GM10266 (cell line): ENCODE data around the gene WLS.

Source experiments
- DNase-seq: peaks from one replicate; pipeline ENCODE4 v3.0.0; 2012; ENCODE audit errors: extremely low spot score
- CTCF ChIP-seq: IDR thresholded peaks from 2 replicates; pipeline ENCODE4 v1.5.1; 2012; ENCODE audit warnings: mild to moderate bottlenecking, low read depth; ENCODE audit not compliant: control insufficient read depth, insufficient read depth; ENCODE audit errors: missing control alignments

WLS gene

GRCh38 chr1:68210027-68210426 is 22.3 kb downstream of the WLS start:
- TF ChIP-seq CTCF, result no peak
- no peak for DNase-seq

GRCh38 chr1:68206848-68207689 is 25.3 kb downstream of the WLS start:
- DNase-seq, result no peak
- no peak for TF ChIP-seq CTCF

GRCh38 chr1:68205794-68206358 is 26.4 kb downstream of the WLS start:
- no peak for TF ChIP-seq CTCF
- DNase-seq, result no peak

GRCh38 chr1:68204977-68205630 is 27.2 kb downstream of the WLS start:
- DNase-seq, result no peak

GRCh38 chr1:68202239-68202832 is 30.0 kb downstream of the WLS start:
- DNase-seq, result no peak

More at GRCh38 chr1:68204977-68205630, 27.2 kb downstream of the WLS start:
- TF ChIP-seq CTCF, result no peak

GRCh38 chr1:68201546-68202238 is 30.6 kb downstream of the WLS start:
- DNase-seq, result no peak

More at GRCh38 chr1:68202239-68202832, 30.0 kb downstream of the WLS start:
- TF ChIP-seq CTCF, result no peak

More at GRCh38 chr1:68201546-68202238, 30.6 kb downstream of the WLS start:
- no peak for TF ChIP-seq CTCF
